OCI-LY1 (cell line): ENCODE data around the gene ACSL4.

Source experiments
- H2AFZ ChIP-seq: fragments of 200-600 bp; sonication (generic), shearing (Covaris generic); 2 replicates; pipeline ENCODE4 v1.6.0; 2014; ENCODE audit warnings: antibody characterized with exemption, mild to moderate bottlenecking, low read length
- H3F3A ChIP-seq: fragments of 200-600 bp; sonication (generic), shearing (Covaris generic); 2 replicates; pipeline ENCODE4 v1.6.0; 2014; ENCODE audit warnings: mild to moderate bottlenecking, antibody characterized with exemption, low read length, moderate library complexity; ENCODE audit not compliant: insufficient read depth
- H3K27ac ChIP-seq: fragments of 200-600 bp; sonication (generic); 2 replicates; pipeline ENCODE4 v1.5.1; 2014; ENCODE audit warnings: low read length, mixed run types, mild to moderate bottlenecking, low read depth; ENCODE audit not compliant: poor library complexity, severe bottlenecking
- H3K27me3 ChIP-seq: fragments of 200-600 bp; sonication (generic); 2 replicates; pipeline ENCODE4 v1.6.0; 2014; ENCODE audit warnings: antibody characterized with exemption, mild to moderate bottlenecking, low read length, moderate library complexity; ENCODE audit not compliant: insufficient read depth
- H3K36me3 ChIP-seq: fragments of 200-600 bp; sonication (generic); 2 replicates; pipeline ENCODE4 v1.6.1; 2014; ENCODE audit warnings: mild to moderate bottlenecking, antibody characterized with exemption, low read length, moderate library complexity, mixed read lengths; ENCODE audit not compliant: insufficient read depth
- H3K4me1 ChIP-seq: fragments of 200-600 bp; sonication (generic); 2 replicates; pipeline ENCODE4 v1.5.1; 2014; ENCODE audit warnings: mild to moderate bottlenecking, low read length, moderate library complexity; ENCODE audit not compliant: insufficient read depth, severe bottlenecking
- H3K4me2 ChIP-seq: fragments of 200-600 bp; sonication (generic), shearing (Covaris generic); 2 replicates; pipeline ENCODE4 v1.6.1; 2014; ENCODE audit warnings: low read length
- H3K4me3 ChIP-seq: fragments of 200-600 bp; sonication (generic); 2 replicates; pipeline ENCODE4 v1.5.1; 2014; ENCODE audit warnings: low read length, low read depth, mild to moderate bottlenecking, mixed read lengths; ENCODE audit not compliant: poor library complexity, severe bottlenecking
- H3K79me2 ChIP-seq: fragments of 200-600 bp; shearing (Covaris generic); 2 replicates; pipeline ENCODE4 v1.6.1; 2016; ENCODE audit warnings: mixed run types, low read length, mixed read lengths; ENCODE audit not compliant: insufficient read depth
- H3K9ac ChIP-seq: fragments of 200-600 bp; sonication (generic), shearing (Covaris generic); 2 replicates; pipeline ENCODE4 v1.6.1; 2014; ENCODE audit warnings: mild to moderate bottlenecking, low read length, mixed read lengths
- H3K9me2 ChIP-seq: fragments of 200-600 bp; sonication (generic), shearing (Covaris generic); 2 replicates; pipeline ENCODE4 v1.6.1; 2014; ENCODE audit warnings: low read depth, mild to moderate bottlenecking, low read length, mixed read lengths
- H3K9me3 ChIP-seq: fragments of 200-600 bp; shearing (Covaris generic); 2 replicates; pipeline ENCODE4 v1.6.1; 2014; ENCODE audit warnings: low read length, mixed read lengths
- H4K20me1 ChIP-seq: fragments of 200-600 bp; sonication (generic), shearing (Covaris generic); 2 replicates; pipeline ENCODE4 v1.6.0; 2016; ENCODE audit warnings: mild to moderate bottlenecking, low read length; ENCODE audit not compliant: insufficient read depth
- CTCF ChIP-seq: fragments of 200-600 bp; sonication (generic), shearing (Covaris generic); IDR thresholded peaks from 2 replicates; pipeline ENCODE4 v1.5.1; 2017; ENCODE audit warnings: mild to moderate bottlenecking, antibody characterized with exemption, low read length, moderate library complexity, mixed read lengths
- EZH2 ChIP-seq: fragments of 200-600 bp; sonication (generic), shearing (Covaris generic); IDR thresholded peaks from 2 replicates; pipeline ENCODE4 v1.8.0; 2017; ENCODE audit warnings: borderline replicate concordance, mixed run types, mild to moderate bottlenecking, antibody characterized with exemption, low read length, moderate library complexity, mixed read lengths

Gene ACSL4

GRCh38 chrX:109716431-109717028 lies 16.5 kb downstream of the ACSL4 start:
- no peaks in the 10 kb centered on the region for H3K4me1 ChIP-seq
- H3K4me2 ChIP-seq: no peak overlapping the region
- no peaks in the 10 kb centered on the region for H4K20me1 ChIP-seq
- no peaks in the 10 kb centered on the region for H3K36me3 ChIP-seq
- no peaks in the 10 kb centered on the region for H3K9me2 ChIP-seq
- TF ChIP-seq EZH2: no peak
- TF ChIP-seq CTCF: no peak
- H3K9ac ChIP-seq: no peak overlapping the region
- H2AFZ ChIP-seq: no peak overlapping the region
- H3K27ac ChIP-seq: no peak overlapping the region
- H3K4me3 ChIP-seq: no peak overlapping the region
- no peaks in the 10 kb centered on the region for H3F3A ChIP-seq
- H3K27me3 ChIP-seq: no peaks in the 10 kb centered on the region
- no peaks in the 10 kb centered on the region for H3K9me3 ChIP-seq
- 0 out of 2 replicates have a peak, but pooled peaks cover 5% of the 10 kb centered on the region for H3K79me2 ChIP-seq

GRCh38 chrX:109714340-109714958 lies 18.6 kb downstream of the ACSL4 start:
- Histone ChIP-seq H3K4me2 (no peak overlapping the region), H2AFZ (no peak overlapping the region), H3K27ac (no peak overlapping the region), H3K36me3 (no peaks in the 10 kb centered on the region), H3F3A (no peaks in the 10 kb centered on the region), H3K4me3 (no peak overlapping the region), H3K9ac (no peak overlapping the region), H3K79me2 (peaks cover 19% of the 10 kb centered on the region), H4K20me1 (no peaks in the 10 kb centered on the region), H3K9me2 (no peaks in the 10 kb centered on the region), H3K4me1 (peaks cover 10% of the 10 kb centered on the region), H3K27me3 (no peaks in the 10 kb centered on the region), H3K9me3 (no peaks in the 10 kb centered on the region)
- TF ChIP-seq EZH2: no peak
- TF ChIP-seq CTCF: no peak

GRCh38 chrX:109710181-109710580 lies 22.9 kb downstream of the ACSL4 start:
- TF ChIP-seq CTCF: no peak
- no peak for TF ChIP-seq EZH2
- H4K20me1 ChIP-seq: no peaks in the 10 kb centered on the region

More at GRCh38 chrX:109710181-109710580, 22.9 kb downstream of the ACSL4 start:
- H3F3A ChIP-seq: no peaks in the 10 kb centered on the region
- no peaks in the 10 kb centered on the region for H3K9me2 ChIP-seq
- no peak overlapping the region for H3K9ac ChIP-seq
- no peak overlapping the region for H3K4me3 ChIP-seq
- H3K27me3 ChIP-seq: no peaks in the 10 kb centered on the region
- H3K27ac ChIP-seq: no peak overlapping the region
- H3K4me1 ChIP-seq: peaks cover 26% of the 10 kb centered on the region
- no peak overlapping the region for H2AFZ ChIP-seq
- peaks cover 38% of the 10 kb centered on the region for H3K79me2 ChIP-seq
- no peak overlapping the region for H3K4me2 ChIP-seq
- H3K9me3 ChIP-seq: no peaks in the 10 kb centered on the region
- H3K36me3 ChIP-seq: no peaks in the 10 kb centered on the region
